SK-N-SH (cell line): Measurements from ENCODE around the gene VPREB1. TPM values are rescaled to one million over a fixed set of nuclear protein-coding genes. Genes with fewer than 3 reads are reported as not detected.

ENCODE experiments used
- CTCF ChIA-PET: fragments of 300-600, 350-600 bp; formaldehyde crosslinking; extraction: SDS; loops from one replicate; lab custom pipeline; 2021; lab: Yijun Ruan, JAX
- POLR2A ChIA-PET: fragments of 350-600 bp; sonication (Branson Sonifier 250); formaldehyde crosslinking; extraction: SDS; loops from one replicate; lab custom pipeline; 2020; ENCODE audit warnings: antibody characterized with exemption, inconsistent platforms; lab: Yijun Ruan, JAX
- DNase-seq: peaks from one replicate; pipeline ENCODE4 v3.0.0; 2012
- H2AFZ ChIP-seq: fragments of 200-600 bp; sonication (generic); 2 replicates; pipeline ENCODE4 v1.8.1; 2016; ENCODE audit warnings: antibody characterized with exemption, mild to moderate bottlenecking, low read depth
- H3F3A ChIP-seq: fragments of 200-600 bp; sonication (generic); replicated peaks from 2 replicates; pipeline ENCODE3; 2016; ENCODE audit warnings: antibody characterized with exemption, mild to moderate bottlenecking; ENCODE audit not compliant: insufficient read depth
- H3K27ac ChIP-seq, 2 experiments: fragments of 200-500 bp in 1 of 2; fragments of 200-600 bp in 1 of 2; sonication (Bioruptor generic) in 1 of 2; sonication (generic), shearing (Covaris generic) in 1 of 2; 2 replicates each; pipeline versions ENCODE4 v1.5.1 to v1.6.1; 2014 to 2016; ENCODE audit warnings: low read depth in 2 of 2, inconsistent platforms in 1 of 2, low read length in 1 of 2, mild to moderate bottlenecking in 1 of 2, mixed read lengths in 1 of 2
- H3K27me3 ChIP-seq: fragments of 200-600 bp; sonication (generic), shearing (Covaris generic); 2 replicates; pipeline ENCODE4 v1.6.1; 2016; ENCODE audit warnings: mixed run types; ENCODE audit not compliant: insufficient read depth
- H3K36me3 ChIP-seq, 2 experiments: fragments of 200-500 bp in 1 of 2; fragments of 200-600 bp in 1 of 2; sonication (Bioruptor generic) in 1 of 2; sonication (generic) in 1 of 2; replicated peaks in 1 of 2; 2 replicates each; pipeline versions ENCODE3 to v1.5.1; 2014 to 2016; ENCODE audit warnings: low read length in 1 of 2, mild to moderate bottlenecking in 1 of 2; ENCODE audit not compliant: insufficient read depth in 2 of 2, control insufficient read depth in 1 of 2
- H3K4me1 ChIP-seq, 2 experiments: fragments of 200-500 bp in 1 of 2; fragments of 200-600 bp in 1 of 2; sonication (Bioruptor generic) in 1 of 2; sonication (generic), shearing (Covaris generic) in 1 of 2; 2 replicates each; pipeline versions ENCODE4 v1.5.1 to v1.6.1; 2014 to 2016; ENCODE audit warnings: low read depth in 1 of 2, low read length in 1 of 2, mixed run types in 1 of 2; ENCODE audit not compliant: insufficient read depth in 2 of 2, control insufficient read depth in 1 of 2
- H3K4me2 ChIP-seq: fragments of 200-600 bp; sonication (generic), shearing (Covaris generic); 2 replicates; pipeline ENCODE4 v1.6.1; 2017; ENCODE audit warnings: mixed run types
- H3K4me3 ChIP-seq, 2 experiments: fragments of 200-500 bp in 1 of 2; fragments of 200-600 bp in 1 of 2; sonication (Bioruptor generic) in 1 of 2; sonication (generic), shearing (Covaris generic) in 1 of 2; 2 replicates each; pipeline versions ENCODE4 v1.5.1 to v1.8.1; 2014 to 2016; ENCODE audit warnings: low read depth in 2 of 2, inconsistent platforms in 1 of 2, low read length in 1 of 2, mild to moderate bottlenecking in 1 of 2, mixed read lengths in 1 of 2, moderate library complexity in 1 of 2
- H3K79me2 ChIP-seq: fragments of 200-600 bp; sonication (generic); 2 replicates; pipeline ENCODE4 v1.8.1; 2017; ENCODE audit warnings: mild to moderate bottlenecking; ENCODE audit not compliant: insufficient read depth
- H3K9ac ChIP-seq: fragments of 200-600 bp; sonication (generic); 2 replicates; pipeline ENCODE4 v1.6.1; 2017; ENCODE audit warnings: mixed run types
- H3K9me2 ChIP-seq: fragments of 200-600 bp; sonication (generic); 2 replicates; pipeline ENCODE4 v1.6.1; 2017; ENCODE audit warnings: mixed run types
- H3K9me3 ChIP-seq: fragments of 200-600 bp; sonication (generic); 2 replicates; pipeline ENCODE4 v1.6.1; 2017; ENCODE audit warnings: mixed run types, mild to moderate bottlenecking, moderate library complexity
- H4K20me1 ChIP-seq: fragments of 200-600 bp; sonication (generic); 2 replicates; pipeline ENCODE4 v1.6.1; 2017; ENCODE audit warnings: mild to moderate bottlenecking, mixed run types; ENCODE audit not compliant: insufficient read depth
- EP300 ChIP-seq, 2 experiments: IDR thresholded peaks; 2 replicates each; pipeline versions ENCODE4 v1.4.0 to v1.6.1; 2012; ENCODE audit warnings: borderline replicate concordance in 1 of 2, low read depth in 1 of 2, low read length in 1 of 2
- EZH2phosphoT487 ChIP-seq: fragments of 200-600 bp; sonication (generic); IDR thresholded peaks from 2 replicates; pipeline ENCODE4 v1.6.1; 2017; ENCODE audit warnings: low read depth, mixed run types, mild to moderate bottlenecking, antibody characterized with exemption, moderate library complexity, borderline replicate concordance
- FOXM1 ChIP-seq: IDR thresholded peaks from 2 replicates; pipeline ENCODE4 v1.4.0; 2012; ENCODE audit warnings: low read depth, mild to moderate bottlenecking
- GABPA ChIP-seq: IDR thresholded peaks from 2 replicates; pipeline ENCODE4 v1.4.0; 2012; ENCODE audit warnings: low read depth, mild to moderate bottlenecking
- GATA2 ChIP-seq: sonication (generic); formaldehyde crosslinking; IDR thresholded peaks from 2 replicates; pipeline ENCODE4 v1.5.0; 2020; ENCODE audit warnings: mild to moderate bottlenecking, missing genetic modification reagents
- JUND ChIP-seq: IDR thresholded peaks from 2 replicates; pipeline ENCODE4 v1.4.0; 2012
- MXI1 ChIP-seq: IDR thresholded peaks from 2 replicates; pipeline ENCODE4 v1.6.1; 2012; ENCODE audit warnings: mild to moderate bottlenecking, low read depth, low read length, improper control_type of control experiment
- NFIC ChIP-seq: IDR thresholded peaks from 2 replicates; pipeline ENCODE4 v1.4.0; 2012; ENCODE audit warnings: borderline replicate concordance
- RAD21 ChIP-seq: IDR thresholded peaks from 2 replicates; pipeline ENCODE4 v1.6.1; 2012; ENCODE audit warnings: mild to moderate bottlenecking, low read length
- SMC3 ChIP-seq: IDR thresholded peaks from 2 replicates; pipeline ENCODE4 v1.6.1; 2012; ENCODE audit warnings: low read depth, low read length, improper control_type of control experiment
- YY1 ChIP-seq: IDR thresholded peaks from 2 replicates; pipeline ENCODE4 v1.4.0; 2012; ENCODE audit warnings: low read depth, mild to moderate bottlenecking
- WGBS: methylation state at CpG from one replicate; pipeline ENCODE4 v1.1.6; 2017; ENCODE audit warnings: low lambda C conversion rate; 5-methylcytosine and 5-hydroxymethylcytosine counted together
- polyA plus RNA-seq, 3 experiments: library from polyadenylated mRNA; depleted of rRNA; stranded (reverse); fragments of >200 nt; gene quantifications; 2 replicates each; pipeline ENCODE4 v1.2.3, GENCODE V29; 2012
- TF ChIP-seq, protein P1 (sequence below): fragments of 200-600 bp; sonication (generic); IDR thresholded peaks from 2 replicates; pipeline ENCODE4 v1.6.1; 2017; ENCODE audit warnings: antibody characterized with exemption, mild to moderate bottlenecking, moderate library complexity
- TF ChIP-seq, protein P2 (sequence below): fragments of 150-350 bp; IDR thresholded peaks from 2 replicates; pipeline ENCODE4 v1.6.1; 2016; ENCODE audit warnings: mild to moderate bottlenecking, low read depth, low read length
- TF ChIP-seq, protein P3 (sequence below): IDR thresholded peaks from 2 replicates; pipeline ENCODE4 v1.6.1; 2012; ENCODE audit warnings: mild to moderate bottlenecking, low read depth, low read length, moderate library complexity
- TF ChIP-seq, protein P4 (sequence below): IDR thresholded peaks from 2 replicates; pipeline ENCODE4 v1.4.0; 2012; ENCODE audit warnings: low read depth, borderline replicate concordance
- TF ChIP-seq, protein P5 (sequence below): IDR thresholded peaks from 2 replicates; pipeline ENCODE4 v1.4.0; 2012; ENCODE audit warnings: low read depth, borderline replicate concordance

Gene VPREB1
- polyA plus RNA-seq, 1 of the 3 experiments (the other 2 are of a cell fraction), result not detected

DNA sequence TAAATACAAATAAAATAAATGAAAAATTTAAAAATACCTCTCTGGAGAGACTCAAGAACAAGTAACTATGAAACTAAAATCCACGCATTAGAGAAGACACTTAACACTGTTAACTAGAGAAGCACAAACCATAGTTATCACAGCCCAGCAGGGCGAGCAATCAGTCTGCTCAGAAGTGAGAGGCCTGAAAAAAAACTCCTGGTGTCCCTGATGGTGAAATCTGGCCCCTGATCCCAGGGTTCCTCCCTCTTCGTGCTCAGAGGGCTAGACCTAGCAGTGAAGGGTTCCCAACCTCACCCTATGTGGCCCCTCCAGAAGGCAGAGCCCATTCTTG lies 49.7 kb upstream of the VPREB1 start:
- no peaks in the 10 kb centered on the region for H3K36me3 ChIP-seq
- H2AFZ ChIP-seq, result no peak overlapping the region
- no peak for DNase-seq
- no peaks in the 10 kb centered on the region for H3K9me3 ChIP-seq
- 5% methylated on average over 3 of the region's 3 CpGs for WGBS
- POLR2A ChIA-PET, result no interaction called here
- H3K27ac ChIP-seq, result no peak overlapping the region
- H3K79me2 ChIP-seq, result no peaks in the 10 kb centered on the region
- no peaks in the 10 kb centered on the region for H3K9me2 ChIP-seq
- no peak overlapping the region for H3K4me2 ChIP-seq
- H3K27me3 ChIP-seq, result peaks cover 21% of the 10 kb centered on the region; the same call in 1 of the 2 replicates
- H4K20me1 ChIP-seq, result no peaks in the 10 kb centered on the region
- H3K4me1 ChIP-seq, result no peaks in the 10 kb centered on the region
- H3K4me3 ChIP-seq, result no peak overlapping the region; a peak in 1 of 4 replicates
- CTCF ChIA-PET, result interaction anchor here (1.0 to 3.7 kb wide), 5 partner anchors 10 to 269 kb away, joined by 3 to 36 read pairs (median 4); no protein-coding TSS in a partner anchor
- no peaks in the 10 kb centered on the region for H3F3A ChIP-seq
- TF ChIP-seq, protein P1, sequence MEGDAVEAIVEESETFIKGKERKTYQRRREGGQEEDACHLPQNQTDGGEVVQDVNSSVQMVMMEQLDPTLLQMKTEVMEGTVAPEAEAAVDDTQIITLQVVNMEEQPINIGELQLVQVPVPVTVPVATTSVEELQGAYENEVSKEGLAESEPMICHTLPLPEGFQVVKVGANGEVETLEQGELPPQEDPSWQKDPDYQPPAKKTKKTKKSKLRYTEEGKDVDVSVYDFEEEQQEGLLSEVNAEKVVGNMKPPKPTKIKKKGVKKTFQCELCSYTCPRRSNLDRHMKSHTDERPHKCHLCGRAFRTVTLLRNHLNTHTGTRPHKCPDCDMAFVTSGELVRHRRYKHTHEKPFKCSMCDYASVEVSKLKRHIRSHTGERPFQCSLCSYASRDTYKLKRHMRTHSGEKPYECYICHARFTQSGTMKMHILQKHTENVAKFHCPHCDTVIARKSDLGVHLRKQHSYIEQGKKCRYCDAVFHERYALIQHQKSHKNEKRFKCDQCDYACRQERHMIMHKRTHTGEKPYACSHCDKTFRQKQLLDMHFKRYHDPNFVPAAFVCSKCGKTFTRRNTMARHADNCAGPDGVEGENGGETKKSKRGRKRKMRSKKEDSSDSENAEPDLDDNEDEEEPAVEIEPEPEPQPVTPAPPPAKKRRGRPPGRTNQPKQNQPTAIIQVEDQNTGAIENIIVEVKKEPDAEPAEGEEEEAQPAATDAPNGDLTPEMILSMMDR, result no peak
- TF ChIP-seq MXI1, result no peak
- TF ChIP-seq GABPA, result no peak
- no peak for TF ChIP-seq SMC3
- TF ChIP-seq EZH2phosphoT487, result no peak
- TF ChIP-seq NFIC, result no peak
- TF ChIP-seq YY1, result no peak
- no peak for TF ChIP-seq FOXM1
- TF ChIP-seq JUND, result no peak
- TF ChIP-seq EP300 (IDR thresholded peaks at IDR 0.05; ENCODE audit: borderline replicate concordance in 1 of 2, low read depth in 1 of 2, low read length in 1 of 2), result no peak
- TF ChIP-seq, protein P2, sequence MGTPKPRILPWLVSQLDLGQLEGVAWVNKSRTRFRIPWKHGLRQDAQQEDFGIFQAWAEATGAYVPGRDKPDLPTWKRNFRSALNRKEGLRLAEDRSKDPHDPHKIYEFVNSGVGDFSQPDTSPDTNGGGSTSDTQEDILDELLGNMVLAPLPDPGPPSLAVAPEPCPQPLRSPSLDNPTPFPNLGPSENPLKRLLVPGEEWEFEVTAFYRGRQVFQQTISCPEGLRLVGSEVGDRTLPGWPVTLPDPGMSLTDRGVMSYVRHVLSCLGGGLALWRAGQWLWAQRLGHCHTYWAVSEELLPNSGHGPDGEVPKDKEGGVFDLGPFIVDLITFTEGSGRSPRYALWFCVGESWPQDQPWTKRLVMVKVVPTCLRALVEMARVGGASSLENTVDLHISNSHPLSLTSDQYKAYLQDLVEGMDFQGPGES, result no peak
- TF ChIP-seq, protein P3, sequence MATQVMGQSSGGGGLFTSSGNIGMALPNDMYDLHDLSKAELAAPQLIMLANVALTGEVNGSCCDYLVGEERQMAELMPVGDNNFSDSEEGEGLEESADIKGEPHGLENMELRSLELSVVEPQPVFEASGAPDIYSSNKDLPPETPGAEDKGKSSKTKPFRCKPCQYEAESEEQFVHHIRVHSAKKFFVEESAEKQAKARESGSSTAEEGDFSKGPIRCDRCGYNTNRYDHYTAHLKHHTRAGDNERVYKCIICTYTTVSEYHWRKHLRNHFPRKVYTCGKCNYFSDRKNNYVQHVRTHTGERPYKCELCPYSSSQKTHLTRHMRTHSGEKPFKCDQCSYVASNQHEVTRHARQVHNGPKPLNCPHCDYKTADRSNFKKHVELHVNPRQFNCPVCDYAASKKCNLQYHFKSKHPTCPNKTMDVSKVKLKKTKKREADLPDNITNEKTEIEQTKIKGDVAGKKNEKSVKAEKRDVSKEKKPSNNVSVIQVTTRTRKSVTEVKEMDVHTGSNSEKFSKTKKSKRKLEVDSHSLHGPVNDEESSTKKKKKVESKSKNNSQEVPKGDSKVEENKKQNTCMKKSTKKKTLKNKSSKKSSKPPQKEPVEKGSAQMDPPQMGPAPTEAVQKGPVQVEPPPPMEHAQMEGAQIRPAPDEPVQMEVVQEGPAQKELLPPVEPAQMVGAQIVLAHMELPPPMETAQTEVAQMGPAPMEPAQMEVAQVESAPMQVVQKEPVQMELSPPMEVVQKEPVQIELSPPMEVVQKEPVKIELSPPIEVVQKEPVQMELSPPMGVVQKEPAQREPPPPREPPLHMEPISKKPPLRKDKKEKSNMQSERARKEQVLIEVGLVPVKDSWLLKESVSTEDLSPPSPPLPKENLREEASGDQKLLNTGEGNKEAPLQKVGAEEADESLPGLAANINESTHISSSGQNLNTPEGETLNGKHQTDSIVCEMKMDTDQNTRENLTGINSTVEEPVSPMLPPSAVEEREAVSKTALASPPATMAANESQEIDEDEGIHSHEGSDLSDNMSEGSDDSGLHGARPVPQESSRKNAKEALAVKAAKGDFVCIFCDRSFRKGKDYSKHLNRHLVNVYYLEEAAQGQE, result no peak
- TF ChIP-seq, protein P4, sequence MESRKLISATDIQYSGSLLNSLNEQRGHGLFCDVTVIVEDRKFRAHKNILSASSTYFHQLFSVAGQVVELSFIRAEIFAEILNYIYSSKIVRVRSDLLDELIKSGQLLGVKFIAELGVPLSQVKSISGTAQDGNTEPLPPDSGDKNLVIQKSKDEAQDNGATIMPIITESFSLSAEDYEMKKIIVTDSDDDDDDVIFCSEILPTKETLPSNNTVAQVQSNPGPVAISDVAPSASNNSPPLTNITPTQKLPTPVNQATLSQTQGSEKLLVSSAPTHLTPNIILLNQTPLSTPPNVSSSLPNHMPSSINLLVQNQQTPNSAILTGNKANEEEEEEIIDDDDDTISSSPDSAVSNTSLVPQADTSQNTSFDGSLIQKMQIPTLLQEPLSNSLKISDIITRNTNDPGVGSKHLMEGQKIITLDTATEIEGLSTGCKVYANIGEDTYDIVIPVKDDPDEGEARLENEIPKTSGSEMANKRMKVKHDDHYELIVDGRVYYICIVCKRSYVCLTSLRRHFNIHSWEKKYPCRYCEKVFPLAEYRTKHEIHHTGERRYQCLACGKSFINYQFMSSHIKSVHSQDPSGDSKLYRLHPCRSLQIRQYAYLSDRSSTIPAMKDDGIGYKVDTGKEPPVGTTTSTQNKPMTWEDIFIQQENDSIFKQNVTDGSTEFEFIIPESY, result no peak
- TF ChIP-seq GATA2, result no peak
- TF ChIP-seq, protein P5, sequence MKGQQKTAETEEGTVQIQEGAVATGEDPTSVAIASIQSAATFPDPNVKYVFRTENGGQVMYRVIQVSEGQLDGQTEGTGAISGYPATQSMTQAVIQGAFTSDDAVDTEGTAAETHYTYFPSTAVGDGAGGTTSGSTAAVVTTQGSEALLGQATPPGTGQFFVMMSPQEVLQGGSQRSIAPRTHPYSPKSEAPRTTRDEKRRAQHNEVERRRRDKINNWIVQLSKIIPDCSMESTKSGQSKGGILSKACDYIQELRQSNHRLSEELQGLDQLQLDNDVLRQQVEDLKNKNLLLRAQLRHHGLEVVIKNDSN, result no peak
- no peak for TF ChIP-seq RAD21
- TF ChIP-seq, all 33 proteins: peak for 0
- H3K9ac ChIP-seq, result no peak overlapping the region
